ENCODE results near the gene CPNE5.

The CPNE5 gene

DNA sequence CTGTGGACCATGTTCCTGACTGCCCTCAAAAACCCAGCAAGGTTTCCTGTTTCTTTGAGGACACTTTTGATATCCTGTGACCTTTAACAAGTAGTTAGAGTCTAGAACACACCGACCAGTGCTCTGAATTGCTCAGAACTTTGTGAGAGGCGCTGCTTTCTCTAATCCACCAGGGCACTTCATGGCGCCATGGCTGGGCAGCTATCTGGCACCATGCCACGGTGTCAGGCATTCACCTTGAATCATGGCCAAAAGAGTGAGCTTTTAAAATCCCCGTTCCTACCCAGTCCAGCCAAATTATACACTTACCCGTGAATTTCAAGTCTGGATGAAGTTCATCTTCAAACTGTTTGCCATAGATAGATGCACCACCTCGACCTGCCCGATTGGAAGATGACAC lies 17.0 kb upstream of the CPNE5 start:
- no peak for DNase-seq

DNA sequence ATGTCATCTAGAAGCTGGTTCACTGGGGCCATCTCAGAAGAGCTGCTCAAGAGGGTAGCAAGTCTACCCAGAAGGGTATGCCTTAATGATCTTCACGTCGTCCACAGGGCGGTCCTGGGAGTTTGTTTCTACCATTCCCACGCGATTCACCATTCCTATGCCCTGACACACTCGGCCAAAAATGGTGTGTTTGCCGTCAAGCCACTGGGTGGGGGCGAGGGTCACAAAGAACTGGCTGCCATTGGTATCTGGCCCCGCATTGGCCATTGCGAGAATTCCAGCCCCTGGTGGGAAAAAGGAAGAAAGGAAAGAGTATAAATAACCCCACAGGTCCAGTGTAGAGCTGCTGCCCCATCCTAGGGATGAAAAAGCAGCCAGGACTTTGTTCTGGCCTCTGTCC lies 16.5 kb upstream of the CPNE5 start:
- no peak for DNase-seq

DNA sequence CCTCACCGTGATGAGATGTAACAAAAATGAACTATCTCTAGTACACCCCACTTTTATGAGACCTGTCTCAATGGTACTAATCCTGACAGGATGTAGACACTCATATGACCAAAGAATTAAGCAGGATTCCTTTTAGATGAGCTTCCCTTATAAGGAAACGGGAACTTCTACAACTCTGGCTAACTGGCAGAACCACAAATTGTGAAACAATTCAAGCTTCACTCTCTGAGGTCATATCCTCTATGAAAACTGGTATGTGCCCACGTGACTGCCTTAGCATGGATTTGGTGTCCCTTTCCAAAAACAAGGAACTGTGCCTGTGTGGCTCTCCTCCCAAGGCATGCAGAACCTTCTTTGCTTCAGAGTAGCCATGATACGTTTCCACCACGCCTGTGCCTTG lies 14.1 kb upstream of the CPNE5 start:
- DNase-seq, result peak; percentile 81

DNA sequence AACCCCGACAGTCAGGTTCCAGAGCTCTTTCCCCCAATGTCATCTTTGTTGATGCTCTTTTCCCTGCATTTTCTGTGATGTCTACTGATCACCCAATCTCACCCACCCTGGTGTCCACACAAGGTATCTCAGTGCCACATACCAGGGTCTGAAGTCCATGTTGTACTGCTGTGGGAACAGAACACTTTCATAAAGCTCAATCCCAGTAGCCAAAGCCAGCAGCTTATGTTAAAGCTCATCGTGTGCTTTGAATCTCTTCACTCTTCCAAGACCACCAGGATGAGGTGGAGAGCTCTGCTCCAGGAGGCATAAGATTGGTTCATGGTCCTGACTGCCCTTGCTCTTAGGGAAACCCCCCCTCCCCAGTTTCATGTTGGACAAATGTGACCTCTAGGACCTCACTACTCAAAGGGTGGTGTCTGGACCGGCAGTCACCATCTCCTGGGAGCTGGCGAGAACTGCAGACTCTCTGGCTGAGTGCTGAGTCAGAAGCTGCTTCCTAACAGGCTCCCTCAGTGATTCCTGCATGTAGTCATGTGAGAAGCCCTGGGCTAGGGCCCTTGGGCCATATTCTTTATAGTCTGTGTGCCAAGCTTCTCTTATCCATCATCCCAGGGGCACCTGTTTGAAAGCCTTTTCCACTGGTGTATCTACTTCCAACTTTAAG lies 13.4 kb upstream of the CPNE5 start:
- peak; percentile 23 for DNase-seq

DNA sequence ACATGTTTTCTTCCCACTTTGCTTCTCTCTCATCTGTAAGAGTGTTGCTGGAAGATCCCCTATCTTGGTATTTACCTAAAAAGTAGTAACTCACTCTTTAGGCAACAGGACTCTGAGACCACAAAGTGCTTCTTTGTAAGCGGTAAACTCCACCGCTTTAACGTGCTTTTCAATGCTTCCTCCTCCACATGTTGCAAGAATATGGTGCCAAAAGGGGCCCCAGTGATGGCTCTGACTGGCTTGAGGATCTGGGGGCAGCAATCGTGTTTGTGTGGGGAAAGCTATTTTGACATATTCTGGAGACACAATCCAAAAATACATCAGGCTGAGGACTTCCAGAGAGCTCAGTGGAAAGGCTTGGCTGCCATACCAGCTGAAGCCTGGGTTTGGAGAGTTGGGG lies 12.4 kb upstream of the CPNE5 start:
- no peak for DNase-seq

DNA sequence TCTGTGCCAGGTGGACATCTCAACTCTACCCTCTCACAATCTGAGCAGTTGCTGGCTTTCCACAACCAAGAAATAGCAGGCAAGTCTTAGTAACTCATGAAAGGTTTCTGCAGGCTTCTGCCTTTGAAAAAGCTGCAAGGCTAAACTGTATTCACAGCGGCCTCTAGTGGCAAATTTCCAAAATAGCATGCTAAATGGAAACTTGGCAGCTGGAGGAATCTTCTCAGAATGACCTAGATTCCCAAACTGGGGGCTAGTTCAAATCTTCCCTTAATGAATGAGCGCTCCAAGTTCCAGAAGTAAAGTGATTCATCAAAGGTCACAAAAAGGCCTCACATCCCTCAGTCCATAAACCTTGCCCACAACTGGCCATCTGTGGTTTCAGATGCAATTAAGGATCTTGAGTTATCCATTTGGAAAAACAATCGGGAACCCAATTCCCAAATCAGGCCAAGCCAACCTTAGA lies 11.9 kb upstream of the CPNE5 start:
- DNase-seq, result peak; percentile 87

DNA sequence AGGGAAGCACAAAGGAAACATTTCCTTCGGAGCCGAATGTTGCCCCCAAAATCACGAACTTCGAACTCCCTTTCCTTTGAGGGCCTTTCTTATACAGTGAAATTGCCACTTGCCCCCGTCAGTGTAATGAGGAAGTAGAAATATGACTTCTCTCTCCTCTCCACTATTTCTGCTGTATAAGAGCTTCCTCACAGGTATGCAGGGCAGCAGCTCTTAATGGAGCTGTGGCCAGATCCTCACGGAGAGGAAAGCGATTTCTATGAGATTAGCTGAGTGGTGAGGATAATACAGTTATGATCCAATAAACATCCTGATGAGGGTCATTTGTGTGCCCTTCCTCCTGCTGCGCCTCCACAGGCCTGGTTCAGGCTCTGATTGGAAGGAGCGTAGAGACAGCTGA lies 10.8 kb upstream of the CPNE5 start:
- DNase-seq, result peak; percentile 18

DNA sequence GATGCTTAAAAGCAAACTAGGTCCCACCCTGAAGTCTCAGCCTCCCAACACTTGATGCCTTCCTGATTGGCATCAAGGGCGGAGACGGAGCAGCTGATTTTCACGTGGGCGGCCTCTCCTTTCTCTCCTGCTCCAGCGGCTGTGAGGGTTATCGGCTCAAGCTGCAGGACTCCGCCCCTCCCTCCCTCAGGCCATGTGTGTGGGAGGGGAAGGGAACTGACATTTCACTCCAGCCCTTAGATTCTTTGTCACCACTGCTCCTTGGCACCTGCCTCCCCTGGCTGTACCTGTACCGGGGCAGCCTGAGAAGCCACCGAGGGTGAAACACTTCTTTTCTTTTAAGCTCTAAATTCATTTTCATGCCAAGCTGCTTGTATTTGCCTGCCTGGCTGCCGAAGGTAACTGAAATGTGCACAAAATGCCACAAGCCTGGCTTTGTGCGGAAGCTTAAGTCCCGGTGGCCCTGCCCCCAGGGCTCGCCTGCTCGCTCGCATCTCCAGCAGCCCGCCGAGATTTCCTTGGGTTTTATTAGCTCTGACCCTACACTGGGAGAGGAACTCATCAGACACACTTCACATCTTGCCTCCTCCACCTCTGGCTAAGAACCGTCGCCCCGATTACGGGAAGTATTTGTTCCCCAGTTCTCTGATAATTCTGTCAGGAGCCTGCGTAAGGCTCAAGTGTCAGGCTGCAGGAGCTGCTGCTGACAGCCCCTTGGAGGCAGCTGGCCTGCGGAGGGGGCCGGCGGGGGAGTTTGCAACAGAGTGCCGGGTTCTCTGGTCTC lies 9.6 kb upstream of the CPNE5 start:
- DNase-seq, result peak; percentile 96

DNA sequence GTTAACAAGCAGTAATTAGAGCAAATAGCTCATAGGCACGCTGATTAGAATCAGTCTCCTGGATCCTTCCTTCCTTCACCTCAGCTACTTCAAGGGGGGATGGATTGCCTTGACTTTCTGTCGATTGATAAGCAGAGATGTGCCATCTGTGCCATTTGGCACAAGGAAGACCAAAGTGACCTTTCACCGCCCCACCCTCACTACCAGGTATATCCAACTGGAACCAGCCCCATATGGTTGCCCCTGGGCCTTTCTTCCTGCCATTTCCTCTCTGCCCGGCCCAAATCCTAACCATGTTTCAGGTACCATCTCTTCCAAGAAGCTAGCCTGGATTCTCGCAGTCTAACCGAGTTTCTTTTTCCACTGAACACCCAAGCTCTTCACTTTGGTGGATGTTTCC lies 8.7 kb upstream of the CPNE5 start:
- no peak for DNase-seq

DNA sequence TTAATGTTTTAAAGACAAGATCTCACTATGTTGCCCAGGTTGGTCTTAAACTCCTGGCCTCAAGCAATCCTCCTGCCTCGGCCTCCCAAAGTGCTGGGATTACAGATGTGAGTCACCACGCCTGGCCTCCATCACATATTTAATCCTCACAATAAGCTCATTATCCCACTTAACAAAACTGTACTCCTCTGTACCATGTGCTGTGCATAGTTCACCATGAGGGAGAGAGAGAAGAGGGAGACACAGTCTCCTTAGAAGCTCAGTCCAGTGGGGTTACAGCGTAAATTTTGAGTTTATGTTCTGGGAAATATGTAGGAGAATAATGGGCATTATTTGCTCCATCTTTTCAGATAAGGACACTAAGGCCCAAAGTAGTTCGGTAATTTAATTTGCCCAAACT lies 7.9 kb upstream of the CPNE5 start:
- no peak for DNase-seq

DNA sequence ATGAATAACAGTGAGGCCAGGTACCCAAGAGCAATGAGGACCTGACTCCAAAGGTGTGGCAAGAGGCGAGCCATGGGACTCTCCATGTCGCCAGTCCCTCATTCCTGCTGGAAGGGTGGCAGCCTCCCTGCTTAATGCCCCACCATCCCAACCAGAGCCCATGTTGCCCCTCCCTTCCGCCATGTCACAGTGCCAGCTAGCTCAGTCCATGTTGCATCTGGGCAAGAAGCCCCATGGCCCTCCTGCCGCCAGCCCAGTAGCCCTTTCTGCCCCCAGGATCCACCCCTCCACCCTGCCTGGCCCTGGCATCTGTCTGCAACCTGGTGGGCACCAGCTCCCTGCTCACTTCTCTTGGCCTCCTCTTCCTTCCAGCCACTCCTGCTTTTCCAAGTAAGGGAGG lies 6.0 kb upstream of the CPNE5 start:
- no peak for DNase-seq

DNA sequence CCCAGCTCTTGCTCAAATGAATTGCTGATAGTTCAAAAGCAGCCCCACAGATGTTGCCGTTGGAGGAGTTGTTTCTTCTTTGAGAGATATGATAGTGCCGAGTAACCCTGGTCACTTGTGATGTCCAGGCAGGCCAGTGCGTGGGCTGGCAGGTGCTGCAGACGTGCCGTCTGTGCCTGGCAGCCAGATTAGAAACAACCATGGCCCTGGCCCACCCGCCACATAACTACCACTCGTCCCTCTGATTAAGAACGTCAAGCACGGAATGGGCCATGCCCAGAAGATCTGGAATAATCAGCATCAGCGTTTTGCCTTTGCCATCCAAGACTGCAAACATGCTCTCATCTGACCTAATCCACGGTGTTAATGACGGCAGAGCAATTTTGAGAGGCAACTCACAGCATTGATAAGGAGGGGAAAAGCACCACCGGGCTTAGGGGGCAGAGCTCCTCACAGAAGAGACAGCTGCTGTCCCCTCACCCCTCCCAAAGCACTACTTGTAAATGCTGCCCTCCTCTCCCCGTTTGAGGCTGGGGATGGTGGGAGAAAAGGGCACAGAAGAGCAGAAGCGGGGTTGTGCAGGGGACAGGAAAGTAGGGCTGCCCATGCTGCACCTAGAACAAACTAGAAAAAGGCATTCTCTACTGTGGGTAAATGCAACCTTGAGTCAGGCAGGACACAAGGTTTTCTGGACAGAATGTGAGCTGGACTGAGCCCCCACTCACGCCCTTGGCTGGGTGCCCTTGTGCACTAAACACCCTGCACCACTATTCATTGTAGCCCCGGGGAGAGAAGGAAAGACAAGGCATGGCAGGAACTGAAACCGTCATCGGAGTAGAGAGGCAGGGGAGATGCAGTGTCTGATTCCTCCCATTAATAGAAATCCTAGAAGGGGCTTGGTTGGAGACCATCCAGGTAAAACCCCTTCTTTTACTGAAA lies 5.3 kb upstream of the CPNE5 start:
- no peak for DNase-seq

DNA sequence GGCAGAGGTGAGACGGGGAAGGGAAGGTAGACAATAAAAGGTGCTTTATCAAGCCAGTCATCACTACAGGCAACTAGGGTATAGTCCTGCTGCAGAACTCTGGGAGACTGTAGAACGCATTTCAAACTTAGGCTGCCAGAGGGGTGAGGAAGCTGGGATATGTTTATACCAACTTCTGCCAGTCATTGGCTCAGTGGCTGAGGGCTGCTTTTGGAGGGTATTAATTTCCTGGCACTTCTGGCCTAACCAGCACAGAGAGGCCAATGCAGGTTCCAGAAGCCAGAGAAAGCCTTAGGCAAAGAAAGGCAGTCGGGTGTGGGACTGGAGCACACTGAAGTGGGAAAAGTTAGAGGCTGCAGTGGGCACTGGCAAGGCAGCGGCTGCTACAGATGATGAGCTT lies 3.9 kb upstream of the CPNE5 start:
- DNase-seq, result no peak

DNA sequence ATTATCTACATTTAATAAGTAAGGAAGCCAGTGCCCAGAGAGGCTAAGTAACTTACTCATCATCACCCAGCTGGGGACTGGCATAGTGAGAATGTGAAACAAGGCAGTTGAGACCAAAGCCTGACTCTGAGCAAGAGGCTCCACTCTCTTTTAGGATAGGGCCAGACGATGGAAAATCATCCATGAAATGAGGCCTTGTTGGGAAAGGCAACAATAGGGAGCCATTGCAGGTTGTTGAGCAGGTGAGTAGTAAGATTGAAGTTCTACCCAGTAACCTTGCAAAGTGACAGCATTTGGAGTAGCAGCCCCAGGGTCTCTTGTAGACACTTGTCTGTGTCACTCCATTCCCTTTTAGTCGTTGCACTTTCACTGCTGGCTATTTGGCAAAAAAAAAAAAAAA lies 2.5 kb upstream of the CPNE5 start:
- DNase-seq, result no peak

DNA sequence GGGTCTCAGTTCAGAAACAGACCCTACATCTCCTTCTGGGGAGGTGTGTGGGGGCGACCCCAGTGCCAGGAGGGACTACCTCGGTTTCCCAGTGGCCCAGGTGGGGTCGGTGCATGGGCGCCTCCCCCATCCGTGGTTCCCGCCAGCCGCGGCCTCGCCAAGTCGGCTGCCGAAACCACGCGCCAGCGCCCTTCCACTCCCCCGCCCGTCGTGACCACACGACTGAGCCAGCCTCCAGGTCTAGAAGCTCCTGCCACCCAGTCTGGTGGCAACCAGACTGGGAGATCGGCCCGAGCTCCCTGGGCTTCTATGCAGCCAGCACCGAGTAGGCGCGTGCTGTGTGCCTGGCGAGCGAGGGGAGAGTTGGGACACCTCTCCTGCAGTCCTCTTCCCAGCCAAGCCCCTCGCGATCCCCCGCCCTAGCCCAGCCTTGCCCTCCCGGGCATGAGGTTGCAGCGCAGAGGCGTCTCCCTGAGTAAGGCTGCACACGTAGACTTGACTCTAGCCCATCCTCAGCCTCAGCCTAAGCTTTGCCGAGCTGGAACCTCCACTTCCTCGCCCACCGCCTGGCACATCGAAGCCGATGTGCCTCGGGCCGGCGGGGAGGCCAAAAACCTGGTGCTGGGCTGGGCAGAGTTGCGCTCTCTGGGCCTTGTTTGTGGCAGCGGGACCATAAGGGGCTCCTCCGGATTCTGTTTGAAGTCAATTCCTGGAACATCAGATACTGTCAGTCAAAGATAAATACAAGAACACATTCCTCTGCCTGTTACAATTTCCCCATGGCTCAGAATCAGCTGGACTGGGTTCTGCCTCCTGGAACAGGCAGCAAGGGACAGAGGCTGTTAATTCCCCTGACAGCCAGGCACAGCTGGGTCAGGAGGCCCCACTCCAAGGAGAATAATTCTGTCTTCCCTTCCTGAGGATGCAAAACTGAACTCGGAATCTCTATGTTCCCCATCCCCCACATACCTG lies 1.5 kb upstream of the CPNE5 start:
- DNase-seq, result no peak

DNA sequence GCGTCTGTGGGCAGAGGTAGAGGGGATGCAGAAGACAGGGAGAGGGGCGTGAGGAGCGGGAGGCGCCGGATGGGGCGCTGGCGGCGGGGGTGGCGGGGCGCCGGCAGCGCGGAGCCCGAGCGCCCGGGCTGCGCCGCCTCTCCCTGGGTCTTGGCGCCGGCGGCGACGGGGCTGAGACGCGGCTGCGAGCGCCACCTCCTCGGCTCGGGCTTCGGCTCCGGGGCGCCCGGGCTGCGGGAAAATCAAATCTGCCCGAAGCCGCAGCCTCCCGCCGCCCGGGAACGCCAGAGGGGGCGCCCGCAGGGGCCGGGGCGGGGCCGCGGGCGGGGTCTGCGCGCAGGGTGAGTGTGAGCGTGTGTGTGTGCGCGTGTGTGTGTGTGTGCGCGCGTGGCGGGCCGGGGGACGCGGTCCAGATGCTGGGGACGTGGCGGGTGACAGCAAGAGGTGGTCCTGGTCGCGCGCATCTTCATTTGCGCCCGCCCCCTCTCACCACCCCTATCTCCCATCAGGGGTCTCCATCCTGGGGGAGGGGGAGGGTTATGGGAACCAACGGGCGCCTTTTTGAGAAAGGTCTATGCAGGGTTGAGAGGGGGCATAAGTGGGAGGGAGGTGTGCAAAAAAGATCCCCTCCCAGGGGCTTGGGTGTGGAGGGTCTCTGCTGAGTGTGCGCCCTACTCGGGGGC lies 646 bp upstream of the CPNE5 start:
- peak; percentile 37 for DNase-seq

DNA sequence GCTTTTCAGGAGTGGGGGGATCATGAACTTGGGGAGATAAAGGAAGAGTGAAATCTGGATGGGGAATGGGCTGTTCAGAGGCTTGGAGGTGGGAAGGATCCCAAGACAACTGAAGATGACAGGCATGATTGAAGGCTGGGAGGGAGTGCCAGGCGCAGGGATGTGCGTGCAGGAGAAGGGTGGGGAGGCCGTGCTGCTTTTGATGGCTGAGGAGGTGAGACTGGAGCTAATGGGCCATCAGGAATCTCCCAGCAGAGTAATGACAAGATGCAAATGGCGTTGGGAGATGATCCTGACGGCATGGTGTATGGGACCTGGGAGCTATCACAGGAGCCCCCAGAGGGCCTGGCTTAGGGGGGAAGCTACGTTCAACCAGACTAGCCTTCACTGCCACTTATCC lies 1.6 kb downstream of the CPNE5 start:
- no peak for DNase-seq

DNA sequence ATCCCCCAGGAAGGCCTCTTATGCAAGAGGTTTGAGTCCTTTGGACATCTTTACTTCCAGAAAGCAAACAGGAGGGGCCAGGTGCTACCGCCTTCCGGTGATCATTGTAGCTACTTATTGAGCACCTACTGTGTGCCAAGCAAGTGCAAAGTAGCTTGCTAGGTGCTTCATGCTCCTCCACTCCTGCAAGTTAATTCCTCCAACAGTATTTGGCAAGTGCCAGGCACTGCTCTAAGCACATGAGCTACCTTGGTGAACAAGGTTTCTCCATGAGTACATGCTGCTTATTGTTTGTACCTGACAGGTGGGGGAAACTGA lies 2.3 kb downstream of the CPNE5 start:
- no peak for DNase-seq

DNA sequence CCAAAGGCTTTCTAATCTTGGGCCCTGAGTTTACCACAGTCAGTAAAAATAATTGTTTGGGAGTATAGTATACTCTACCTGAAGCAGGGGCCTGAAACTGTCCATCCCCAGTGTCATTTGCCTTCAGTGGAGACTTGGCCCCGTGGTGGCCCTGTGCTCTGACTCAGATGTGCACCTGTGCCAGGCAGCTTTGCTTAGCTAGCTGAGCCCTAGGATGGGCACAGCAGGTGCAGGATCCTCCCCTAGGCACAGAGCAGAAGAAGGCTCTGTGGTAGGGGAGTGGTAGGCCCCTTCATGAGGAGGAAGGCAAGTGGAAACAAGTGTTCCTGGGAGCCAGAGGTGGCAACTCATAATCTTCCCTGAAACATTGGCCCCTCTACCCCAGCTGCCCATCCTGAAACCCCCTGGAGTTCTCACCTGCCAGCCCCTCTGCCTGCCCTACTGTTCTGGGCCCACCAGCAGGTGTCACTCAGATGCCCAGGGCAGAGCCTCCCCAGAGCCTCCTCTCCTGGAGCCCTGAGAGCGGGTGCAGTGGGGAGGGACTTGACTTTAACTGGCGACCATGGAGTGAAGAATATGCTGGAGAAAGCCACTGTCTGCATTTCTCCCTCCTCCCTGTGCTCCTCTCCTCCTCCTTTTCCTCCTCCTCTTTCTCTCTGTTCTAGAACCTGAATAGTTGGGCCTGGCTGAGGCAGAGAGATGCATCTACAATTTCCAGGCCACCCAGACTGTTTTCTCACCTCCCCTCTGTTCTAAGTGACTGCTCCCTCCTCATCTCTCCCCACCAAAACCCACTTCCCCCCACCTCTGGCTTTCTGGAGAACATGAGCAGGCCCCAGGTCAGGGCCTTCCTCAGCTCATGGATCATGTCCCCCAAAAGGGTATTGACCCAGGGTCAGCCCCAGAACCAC lies 2.9 kb downstream of the CPNE5 start:
- DNase-seq, result no peak

DNA sequence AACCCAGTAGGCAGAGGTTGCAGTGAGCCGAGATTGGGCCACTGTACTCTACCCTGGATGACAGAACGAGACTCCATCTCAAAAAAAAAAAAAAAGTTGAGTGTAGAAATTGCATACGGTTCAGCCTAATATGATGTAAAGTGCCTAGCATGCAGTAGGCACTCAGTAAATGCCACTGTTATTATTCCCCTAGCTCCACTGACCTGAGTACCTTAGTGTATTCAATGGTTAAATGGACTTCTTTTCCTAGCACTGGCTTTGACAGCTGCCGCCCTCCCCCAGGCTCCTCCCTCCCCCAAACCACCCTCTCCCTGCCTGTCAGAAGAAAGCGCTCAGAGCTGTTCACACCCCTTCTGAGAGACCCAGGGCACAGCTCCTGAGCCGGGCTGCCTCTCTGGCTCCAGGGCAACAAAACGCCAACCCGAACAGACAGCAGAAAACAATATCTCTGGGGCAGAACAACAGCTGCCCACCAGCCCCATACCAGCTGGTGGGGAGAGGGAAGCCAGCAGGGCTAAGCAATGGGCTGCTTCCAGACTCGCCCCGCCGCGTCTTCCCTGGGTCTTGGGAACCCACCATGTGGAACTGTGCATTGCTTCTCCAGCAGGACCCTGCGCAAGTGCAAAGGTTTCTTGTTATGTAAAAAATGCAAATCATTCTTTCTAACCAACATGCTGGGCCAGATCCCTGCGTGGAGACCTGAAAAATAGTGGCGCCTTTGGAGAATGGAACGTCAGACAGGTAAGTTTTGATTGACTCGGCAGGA lies 4.5 kb downstream of the CPNE5 start:
- no peak for DNase-seq
